ENCODE measurements around the gene PGGHG.
"Not testable (repeated sequence)": the region's sequence is repeated elsewhere in the genome, so short reads cannot be mapped to it uniquely, and the experiment has no call there.

PGGHG gene

GRCh38 chr11:325796-326591, 37.1 kb downstream of the PGGHG start:
- H3K27ac ChIP-seq (ENCODE audit: low read length), result no peak overlapping the region
- H3K27me3 ChIP-seq (ENCODE audit: control insufficient read depth, insufficient read depth, low read length), result no peaks in the 10 kb centered on the region
- no peak overlapping the region for H3K4me3 ChIP-seq (ENCODE audit: low read length)
- H3K9me3 ChIP-seq (ENCODE audit: control insufficient read depth, low read depth, low read length), result no peaks in the 10 kb centered on the region
- H3K4me1 ChIP-seq (ENCODE audit: control insufficient read depth, low read depth, low read length), result peaks cover 4% of the 10 kb centered on the region
- H3K9ac ChIP-seq (ENCODE audit: low read length), result no peak overlapping the region
- no peaks in the 10 kb centered on the region for H3K36me3 ChIP-seq (ENCODE audit: control insufficient read depth, low read depth, low read length)

DNA sequence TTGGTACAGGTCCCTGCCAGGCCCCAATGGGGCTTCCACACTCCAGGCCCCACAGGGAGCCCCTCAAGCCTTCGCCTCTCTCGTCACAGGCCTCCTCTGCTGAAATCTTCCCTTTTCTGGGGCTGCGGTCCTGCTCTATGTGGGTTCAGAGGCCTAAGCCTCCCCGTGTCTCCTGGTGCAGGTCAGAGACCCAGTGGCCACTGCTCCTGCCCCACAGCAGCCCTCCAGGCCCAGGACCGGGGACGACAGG, 37.6 kb downstream of the PGGHG start:
- Histone ChIP-seq H3K36me3 (ENCODE audit: control insufficient read depth, low read depth, low read length) (no peaks in the 10 kb centered on the region), H3K4me1 (ENCODE audit: control insufficient read depth, low read depth, low read length) (peaks cover 3% of the 10 kb centered on the region), H3K9me3 (ENCODE audit: control insufficient read depth, low read depth, low read length) (no peaks in the 10 kb centered on the region), H3K9ac (ENCODE audit: low read length) (no peak overlapping the region), H3K27me3 (ENCODE audit: control insufficient read depth, insufficient read depth, low read length) (no peaks in the 10 kb centered on the region), H3K4me3 (ENCODE audit: low read length) (no peak overlapping the region), H3K27ac (ENCODE audit: low read length) (no peak overlapping the region)

- H3K9ac ChIP-seq (ENCODE audit: low read length), result no peak overlapping the region
- H3K27ac ChIP-seq (ENCODE audit: low read length), result no peak overlapping the region
- no peak overlapping the region for H3K4me3 ChIP-seq (ENCODE audit: low read length)
- H3K36me3 ChIP-seq (ENCODE audit: control insufficient read depth, low read depth, low read length), result no peaks in the 10 kb centered on the region
- no peaks in the 10 kb centered on the region for H3K27me3 ChIP-seq (ENCODE audit: control insufficient read depth, insufficient read depth, low read length)
- H3K4me1 ChIP-seq (ENCODE audit: control insufficient read depth, low read depth, low read length), result peaks cover 3% of the 10 kb centered on the region
- no peaks in the 10 kb centered on the region for H3K9me3 ChIP-seq (ENCODE audit: control insufficient read depth, low read depth, low read length)
These were observed 38.1 kb downstream of the PGGHG start for GRCh38 chr11:326842-327580.

DNA sequence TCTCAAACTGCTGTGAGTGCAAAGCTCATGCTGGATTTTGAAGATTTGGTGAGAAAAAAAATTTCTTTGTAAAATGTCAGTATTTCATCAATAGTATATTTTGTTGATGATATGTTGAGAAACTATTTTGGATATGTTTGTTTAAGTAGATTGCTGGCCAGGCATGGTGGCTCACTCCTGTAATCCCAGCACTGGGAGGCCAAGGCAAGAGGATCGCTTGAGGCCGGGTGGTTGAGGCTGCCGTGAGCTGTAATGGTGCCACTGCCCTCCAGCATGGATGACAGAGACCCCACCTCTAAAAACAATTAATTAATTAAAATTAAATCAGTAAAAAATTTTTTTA, 38.6 kb downstream of the PGGHG start:
- Histone ChIP-seq H3K9me3 (ENCODE audit: control insufficient read depth, low read depth, low read length) (no peaks in the 10 kb centered on the region), H3K4me1 (ENCODE audit: control insufficient read depth, low read depth, low read length) (peaks cover 3% of the 10 kb centered on the region), H3K27ac (ENCODE audit: low read length) (no peak overlapping the region), H3K27me3 (ENCODE audit: control insufficient read depth, insufficient read depth, low read length) (no peaks in the 10 kb centered on the region), H3K4me3 (ENCODE audit: low read length) (no peak overlapping the region), H3K9ac (ENCODE audit: low read length) (no peak overlapping the region), H3K36me3 (ENCODE audit: control insufficient read depth, low read depth, low read length) (no peaks in the 10 kb centered on the region)

DNA sequence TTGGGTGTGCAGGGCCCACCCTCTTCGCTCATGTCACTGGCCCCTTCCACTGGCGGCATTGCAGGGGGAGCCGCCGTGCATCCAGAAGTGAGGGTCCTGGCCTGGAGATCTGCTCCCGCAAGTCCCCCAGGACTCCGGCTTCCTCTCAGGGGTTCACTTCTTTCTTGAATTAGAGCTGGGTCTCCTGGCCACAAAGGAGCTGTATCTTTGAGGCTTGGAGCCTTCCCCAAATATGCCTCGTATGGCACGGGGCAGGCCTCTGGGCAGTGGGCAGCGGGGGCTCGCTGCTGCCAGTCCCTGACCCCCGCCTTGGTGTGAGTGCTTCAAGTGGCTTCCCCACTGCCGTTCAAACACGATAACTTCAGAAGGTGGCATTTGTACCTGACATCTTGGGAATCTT, 39.1 kb downstream of the PGGHG start:
- Histone ChIP-seq H3K27me3 (ENCODE audit: control insufficient read depth, insufficient read depth, low read length) (no peaks in the 10 kb centered on the region), H3K4me3 (ENCODE audit: low read length) (no peak overlapping the region), H3K36me3 (ENCODE audit: control insufficient read depth, low read depth, low read length) (no peaks in the 10 kb centered on the region), H3K27ac (ENCODE audit: low read length) (no peak overlapping the region), H3K4me1 (ENCODE audit: control insufficient read depth, low read depth, low read length) (peaks cover 3% of the 10 kb centered on the region), H3K9me3 (ENCODE audit: control insufficient read depth, low read depth, low read length) (peaks cover 2% of the 10 kb centered on the region), H3K9ac (ENCODE audit: low read length) (no peak overlapping the region)

DNA sequence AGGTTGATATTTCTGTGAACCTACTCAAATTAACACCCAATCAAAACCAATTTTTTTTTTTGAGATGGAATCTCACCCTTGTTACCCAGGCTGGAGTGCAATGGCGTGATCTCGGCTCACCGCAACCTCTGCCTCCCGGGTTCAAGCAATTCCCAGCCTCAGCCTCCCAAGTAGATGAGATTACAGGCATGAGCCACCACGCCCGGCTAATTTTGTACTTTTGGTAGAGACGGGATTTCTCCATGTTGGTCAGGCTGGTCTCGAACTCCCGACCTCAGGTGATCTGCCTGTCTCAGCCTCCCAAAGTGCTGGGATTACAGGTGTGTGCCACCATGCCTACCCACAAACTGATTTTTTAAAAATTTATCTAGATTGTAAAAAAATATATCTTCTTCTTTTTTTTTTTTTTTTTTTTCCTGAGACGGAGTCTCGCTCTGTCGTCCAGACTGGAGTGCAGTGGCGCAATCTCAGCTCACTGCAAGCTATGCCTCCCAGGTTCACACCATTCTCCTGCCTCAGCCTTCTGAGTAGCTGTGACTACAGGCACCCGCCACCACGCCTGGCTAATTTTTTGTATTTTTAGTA, 39.7 kb downstream of the PGGHG start:
- H3K4me1 ChIP-seq (ENCODE audit: control insufficient read depth, low read depth, low read length); H3K27ac ChIP-seq (ENCODE audit: low read length): not testable (repeated sequence)

DNA sequence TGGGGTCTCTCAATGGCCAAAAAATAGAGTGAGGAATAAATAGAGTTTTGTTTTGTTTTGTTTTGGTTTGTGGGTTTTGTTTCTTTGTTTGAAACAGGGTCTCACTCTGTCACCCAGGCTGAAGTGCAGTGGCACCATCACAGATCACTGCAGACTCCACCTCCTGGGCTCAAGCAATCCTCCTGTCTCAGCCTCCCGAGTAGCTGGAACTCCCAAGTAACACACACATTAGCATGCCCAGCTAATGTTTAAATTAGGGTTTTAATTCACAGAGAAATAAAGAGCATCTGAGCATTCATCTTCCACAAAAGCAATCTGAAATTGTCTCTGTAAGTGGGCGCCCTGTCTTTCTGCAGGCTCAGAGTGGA, 40.9 kb downstream of the PGGHG start:
- Histone ChIP-seq H3K27ac (ENCODE audit: low read length) (no peak overlapping the region), H3K27me3 (ENCODE audit: control insufficient read depth, insufficient read depth, low read length) (no peaks in the 10 kb centered on the region), H3K36me3 (ENCODE audit: control insufficient read depth, low read depth, low read length) (no peaks in the 10 kb centered on the region), H3K9ac (ENCODE audit: low read length) (no peak overlapping the region), H3K4me3 (ENCODE audit: low read length) (no peak overlapping the region), H3K9me3 (ENCODE audit: control insufficient read depth, low read depth, low read length) (peaks cover 3% of the 10 kb centered on the region), H3K4me1 (ENCODE audit: control insufficient read depth, low read depth, low read length) (peaks cover 15% of the 10 kb centered on the region)

More for the DNA sequence above, 39.7 kb downstream of the PGGHG start:
- H3K9ac ChIP-seq (ENCODE audit: low read length); H3K36me3 ChIP-seq (ENCODE audit: control insufficient read depth, low read depth, low read length); H3K9me3 ChIP-seq (ENCODE audit: control insufficient read depth, low read depth, low read length); H3K27me3 ChIP-seq (ENCODE audit: control insufficient read depth, insufficient read depth, low read length); H3K4me3 ChIP-seq (ENCODE audit: low read length): not testable (repeated sequence)

GRCh38 chr11:330307-330693, 41.4 kb downstream of the PGGHG start:
- peaks cover 3% of the 10 kb centered on the region for H3K9me3 ChIP-seq (ENCODE audit: control insufficient read depth, low read depth, low read length)
- no peaks in the 10 kb centered on the region for H3K27me3 ChIP-seq (ENCODE audit: control insufficient read depth, insufficient read depth, low read length)
- H3K27ac ChIP-seq (ENCODE audit: low read length), result no peak overlapping the region
- H3K4me3 ChIP-seq (ENCODE audit: low read length), result no peak overlapping the region
- no peaks in the 10 kb centered on the region for H3K36me3 ChIP-seq (ENCODE audit: control insufficient read depth, low read depth, low read length)
- peaks cover 16% of the 10 kb centered on the region for H3K4me1 ChIP-seq (ENCODE audit: control insufficient read depth, low read depth, low read length)
- no peak overlapping the region for H3K9ac ChIP-seq (ENCODE audit: low read length)

DNA sequence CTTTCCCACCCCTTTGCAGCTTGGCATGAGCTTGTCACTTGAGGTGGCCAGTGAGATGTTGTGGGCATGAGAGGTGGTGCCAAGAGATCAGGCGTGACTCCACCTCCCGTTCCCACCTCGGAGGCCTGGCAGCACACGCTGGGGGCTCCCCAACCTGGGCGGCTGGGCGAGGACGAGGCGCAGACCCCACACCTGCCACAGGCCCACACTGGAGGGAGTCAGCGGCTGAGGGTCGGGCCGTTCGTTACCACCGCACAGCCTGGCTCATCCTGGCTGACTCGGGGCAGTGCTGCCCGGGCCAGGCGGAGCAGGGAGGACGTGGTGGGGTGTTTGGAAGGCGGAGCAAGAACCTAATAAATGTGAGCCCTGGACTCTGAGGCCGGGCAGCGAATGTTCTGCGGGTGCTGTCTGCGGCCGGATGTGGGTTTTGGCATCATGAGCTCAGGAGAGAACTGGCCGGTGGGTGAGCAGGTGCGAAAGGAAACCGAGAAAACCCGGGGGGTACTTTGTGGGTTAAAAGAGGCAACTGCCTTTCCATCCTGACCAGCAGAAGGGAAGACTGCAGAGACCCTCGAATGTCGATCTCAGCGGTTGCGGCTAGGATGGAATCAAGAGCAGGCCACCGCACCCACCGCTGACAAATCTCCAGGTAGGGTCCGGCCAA, 41.9 kb downstream of the PGGHG start:
- Histone ChIP-seq H3K9me3 (ENCODE audit: control insufficient read depth, low read depth, low read length) (peaks cover 3% of the 10 kb centered on the region), H3K36me3 (ENCODE audit: control insufficient read depth, low read depth, low read length) (no peaks in the 10 kb centered on the region), H3K27ac (ENCODE audit: low read length) (no peak overlapping the region), H3K9ac (ENCODE audit: low read length) (no peak overlapping the region), H3K4me3 (ENCODE audit: low read length) (no peak overlapping the region), H3K4me1 (ENCODE audit: control insufficient read depth, low read depth, low read length) (peaks cover 21% of the 10 kb centered on the region), H3K27me3 (ENCODE audit: control insufficient read depth, insufficient read depth, low read length) (no peaks in the 10 kb centered on the region)

- Histone ChIP-seq H3K9ac (ENCODE audit: low read length) (no peak overlapping the region), H3K27me3 (ENCODE audit: control insufficient read depth, insufficient read depth, low read length) (no peaks in the 10 kb centered on the region), H3K36me3 (ENCODE audit: control insufficient read depth, low read depth, low read length) (no peaks in the 10 kb centered on the region), H3K9me3 (ENCODE audit: control insufficient read depth, low read depth, low read length) (peaks cover 3% of the 10 kb centered on the region), H3K4me3 (ENCODE audit: low read length) (no peak overlapping the region), H3K4me1 (ENCODE audit: control insufficient read depth, low read depth, low read length) (peaks cover 28% of the 10 kb centered on the region), H3K27ac (ENCODE audit: low read length) (no peak overlapping the region)
These were observed 42.6 kb downstream of the PGGHG start for GRCh38 chr11:331358-332060.

- H3K27ac ChIP-seq (ENCODE audit: low read length), result no peak overlapping the region
- no peaks in the 10 kb centered on the region for H3K27me3 ChIP-seq (ENCODE audit: control insufficient read depth, insufficient read depth, low read length)
- peaks cover 33% of the 10 kb centered on the region for H3K4me1 ChIP-seq (ENCODE audit: control insufficient read depth, low read depth, low read length)
- no peaks in the 10 kb centered on the region for H3K36me3 ChIP-seq (ENCODE audit: control insufficient read depth, low read depth, low read length)
- no peak overlapping the region for H3K4me3 ChIP-seq (ENCODE audit: low read length)
- H3K9ac ChIP-seq (ENCODE audit: low read length), result no peak overlapping the region
- H3K9me3 ChIP-seq (ENCODE audit: control insufficient read depth, low read depth, low read length), result peaks cover 3% of the 10 kb centered on the region
These were observed 43.9 kb downstream of the PGGHG start for GRCh38 chr11:332651-333480.

All from iPS-18a (cell line).